HepG2 (cell line): ENCODE results near the gene KRT15. TPM values are rescaled to one million over a fixed set of nuclear protein-coding genes. Genes with fewer than 3 reads are reported as not detected.

Experiments
- ATAC-seq: fragments of 200-7000 bp; cut with Tn5 transposase; 3 replicates; pipeline ENCODE4 v1.9.1; 2020; ENCODE audit warnings: mild to moderate bottlenecking, moderate library complexity
- BruUV-seq: library from RNA; stranded (reverse); fragments of 400-500 nt; replicated peaks from 2 replicates; lab custom pipeline; 2021; lab: Mats Ljungman, UMichigan
- CTCF ChIA-PET: fragments of 300-600 bp; formaldehyde crosslinking; extraction: SDS; loops from one replicate; lab custom pipeline; 2021; ENCODE audit warnings: low total read pairs, inconsistent platforms, low intra/inter-chr PET ratio; lab: Yijun Ruan, JAX
- POLR2A ChIA-PET: fragments of 350-600 bp; sonication (Branson Sonifier 250); formaldehyde crosslinking; loops from one replicate; lab custom pipeline; 2020; ENCODE audit warnings: antibody characterized with exemption, inconsistent platforms; lab: Yijun Ruan, JAX
- DNase-seq: peaks from one replicate; pipeline ENCODE4 v3.0.0-alpha.2; 2015; ENCODE audit warnings: low spot score
- FAIRE-seq: peaks from 3 replicates; lab custom pipeline; 2011; peaks lifted over from hg19 to GRCh38; lab: Jason Lieb, UNC
- H2AFZ ChIP-seq: one replicate; pipeline ENCODE4 v1.6.1; 2011; ENCODE audit warnings: low read length, inconsistent platforms
- H3K27ac ChIP-seq: fragments of 300-600 bp; 3 replicates; pipeline ENCODE4 v1.8.0; 2011; ENCODE audit warnings: mixed run types, mild to moderate bottlenecking, mixed read lengths, low read length, inconsistent platforms; ENCODE audit not compliant: insufficient read depth; ENCODE audit errors: extremely low read length
- H3K27me3 ChIP-seq, 2 experiments: fragments of 200-600 bp in 1 of 2; 2 replicates in 1 of 2; 3 replicates in 1 of 2; pipeline versions ENCODE4 v1.6.0 to v1.8.0; 2011; ENCODE audit warnings: low read length in 2 of 2, mild to moderate bottlenecking in 2 of 2, moderate library complexity in 2 of 2, inconsistent platforms in 1 of 2; ENCODE audit not compliant: insufficient read depth in 2 of 2, control insufficient read depth in 1 of 2
- H3K36me3 ChIP-seq, 2 experiments: fragments of 200-600 bp in 1 of 2; replicated peaks in 1 of 2; 2 replicates in 1 of 2; 3 replicates in 1 of 2; pipeline versions ENCODE4 v1.5.1 to v1.8.0; 2011; ENCODE audit warnings: low read length in 2 of 2, inconsistent platforms in 1 of 2; ENCODE audit not compliant: insufficient read depth in 2 of 2, control insufficient read depth in 1 of 2
- H3K4me1 ChIP-seq: 2 replicates; pipeline ENCODE4 v1.5.1; 2012; ENCODE audit warnings: low read length, inconsistent platforms; ENCODE audit not compliant: insufficient read depth
- H3K4me2 ChIP-seq: 2 replicates; pipeline ENCODE4 v1.6.0; 2011; ENCODE audit warnings: low read depth, low read length, inconsistent platforms
- H3K4me3 ChIP-seq, 3 experiments: fragments of 200-600 bp in 1 of 3; sonication (generic), shearing (Covaris generic) in 1 of 3; replicated peaks in 1 of 3; 2 replicates each; pipeline ENCODE4 v1.5.1; 2011 to 2016; ENCODE audit warnings: low read length in 3 of 3, inconsistent platforms in 2 of 3, low read depth in 2 of 3, mild to moderate bottlenecking in 2 of 3, control low read depth in 1 of 3, mixed read lengths in 1 of 3; ENCODE audit not compliant: insufficient read depth in 1 of 3
- H3K79me2 ChIP-seq: one replicate; pipeline ENCODE4 v1.6.1; 2011; ENCODE audit warnings: low read length, inconsistent platforms; ENCODE audit not compliant: insufficient read depth
- H3K9ac ChIP-seq: 2 replicates; pipeline ENCODE4 v1.6.0; 2011; ENCODE audit warnings: mild to moderate bottlenecking, low read depth, low read length, inconsistent platforms; ENCODE audit not compliant: insufficient read depth
- H3K9me3 ChIP-seq: 2 replicates; pipeline ENCODE4 v1.5.1; 2012; ENCODE audit warnings: mild to moderate bottlenecking, low read length
- H4K20me1 ChIP-seq: 2 replicates; pipeline ENCODE4 v1.6.0; 2011; ENCODE audit warnings: inconsistent platforms, mild to moderate bottlenecking, low read length, moderate library complexity; ENCODE audit not compliant: insufficient read depth
- DR1 ChIP-seq: sonication (generic); formaldehyde crosslinking; IDR thresholded peaks from 2 replicates; pipeline ENCODE4 v1.8.0; 2021; ENCODE audit warnings: mild to moderate bottlenecking, missing genetic modification reagents, inconsistent platforms
- JARID2 ChIP-seq: sonication (generic); formaldehyde crosslinking; IDR thresholded peaks from 2 replicates; pipeline ENCODE4 v1.8.1; 2023; ENCODE audit warnings: missing genetic modification reagents, inconsistent platforms; ENCODE audit not compliant: insufficient replicate concordance
- SAP130 ChIP-seq: IDR thresholded peaks from 2 replicates; pipeline ENCODE4 v1.6.1; 2016; ENCODE audit warnings: low read depth
- ZBTB39 ChIP-seq: sonication (generic); formaldehyde crosslinking; IDR thresholded peaks from 2 replicates; pipeline ENCODE4 v1.5.0; 2020; ENCODE audit warnings: missing genetic modification reagents
- ZEB1 ChIP-seq: IDR thresholded peaks from 2 replicates; pipeline ENCODE4 v1.6.1; 2012; ENCODE audit warnings: mild to moderate bottlenecking, low read depth, inconsistent platforms; ENCODE audit not compliant: insufficient replicate concordance
- ZNF687 ChIP-seq: sonication (generic); formaldehyde crosslinking; IDR thresholded peaks from 2 replicates; pipeline ENCODE4 v1.5.1; 2020; ENCODE audit warnings: mild to moderate bottlenecking, missing genetic modification reagents, moderate library complexity
- WGBS: methylation state at CpG from one replicate; pipeline ENCODE4 v1.1.6; 2017; ENCODE audit warnings: low lambda C conversion rate; 5-methylcytosine and 5-hydroxymethylcytosine counted together
- in situ Hi-C: cut with HindIII; loops from 2 replicates; pipeline ENCODE4 v1.10.0; 2017; ENCODE audit warnings: low pct_unique_long_range_greater_than_20kb; ENCODE audit not compliant: extremely low pct_ligation_motif_present
- intact Hi-C: fragments of 100-400 bp; cut with micrococcal nuclease; formaldehyde crosslinking; loops from one replicate; pipeline ENCODE4 v1.10.0; 2022; ENCODE audit not compliant: unreplicated experiment
- polyA plus RNA-seq, 8 experiments: library from polyadenylated mRNA; depleted of rRNA in 3 of 8; stranded (reverse) in 7 of 8; unstranded in 1 of 8; fragments of >200 nt; fragmentation: Illumina TruSeq in 4 of 8; extraction: Trizol in 4 of 8; gene quantifications; 2 replicates each; pipeline versions ENCODE4 v1.2.1 to v1.2.3, GENCODE V29; 2011 to 2016; ENCODE audit warnings: low read depth in 4 of 8, missing spikeins in 1 of 8, mixed read lengths in 1 of 8; ENCODE audit not compliant: insufficient read depth in 1 of 8
- total RNA-seq, 5 experiments: library from RNA; depleted of rRNA; stranded (reverse); fragments of >200 nt; fragmentation: Illumina TruSeq; extraction: Trizol; gene quantifications; 2 replicates each; pipeline ENCODE4 v1.2.3, GENCODE V29; 2016; ENCODE audit warnings: low read depth in 1 of 5

The KRT15 gene
- total and polyA plus RNA-seq, 2 of the 13 experiments (the other 11 are each of a cell fraction or from before 2014, with no cell fraction given): 0.46 to 0.63 TPM

DNA sequence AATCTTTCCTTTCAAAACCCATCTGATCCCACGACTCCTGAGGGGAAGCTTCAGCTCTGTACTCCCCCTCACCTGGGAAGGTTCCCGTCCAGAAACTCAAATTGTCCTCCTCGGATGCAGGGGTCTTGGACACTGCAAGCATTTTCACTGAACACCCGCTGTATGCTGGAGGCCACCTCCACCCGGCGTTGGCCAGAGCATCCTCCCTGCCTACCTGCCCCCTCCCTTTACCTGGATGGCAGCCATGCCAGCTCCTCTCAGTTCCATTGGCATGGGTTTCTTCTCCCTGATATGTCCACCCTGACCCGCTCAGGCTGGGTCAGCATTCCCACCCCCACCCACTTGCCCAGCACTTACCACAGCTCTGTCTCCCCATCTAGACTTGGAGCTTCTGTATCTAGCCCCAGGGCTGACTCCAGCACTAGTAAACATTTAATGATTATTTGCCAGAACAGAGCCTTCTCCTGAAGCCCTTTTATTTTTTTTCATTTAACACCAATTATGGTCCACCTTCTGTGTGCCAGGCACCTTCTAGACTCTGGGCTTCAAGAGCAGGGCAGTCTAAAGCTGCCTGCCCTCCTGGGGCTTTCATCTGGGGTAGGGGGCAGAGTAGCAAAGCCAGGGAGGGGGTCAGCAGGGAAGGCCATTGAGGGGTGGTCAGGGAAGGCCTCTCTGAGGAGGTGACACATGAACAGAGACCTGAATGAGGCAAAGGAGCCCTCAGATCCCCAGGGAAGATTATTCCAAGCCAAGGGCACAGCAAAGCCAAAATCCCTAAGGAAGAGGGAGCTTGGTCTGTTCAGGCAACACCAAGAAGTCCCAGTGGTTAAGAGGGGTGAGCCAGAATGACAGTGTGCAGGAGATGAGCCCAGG lies 18.3 kb upstream of the KRT15 start:
- no TSS peak for BruUV-seq
- H3K79me2 ChIP-seq: no peaks in the 10 kb centered on the region
- H3K9me3 ChIP-seq: no peaks in the 10 kb centered on the region
- WGBS: 47% methylated on average over 7 of the region's 7 CpGs
- intact Hi-C loops: loop anchor here (10.0 kb wide), 1 partner anchor 122 kb away; no protein-coding TSS in a partner anchor
- H3K27me3 ChIP-seq: peaks cover 2 to 12% of the 10 kb centered on the region in 2 experiments; a peak in 2 of 5 replicates
- H3K4me3 ChIP-seq: no peak overlapping the region
- peaks cover 70% of the 10 kb centered on the region for H3K4me1 ChIP-seq
- ATAC-seq: no peak
- FAIRE-seq: no peak
- no peaks in the 10 kb centered on the region for H4K20me1 ChIP-seq
- POLR2A ChIA-PET: interaction anchor here (0.9 to 1.4 kb wide), 2 partner anchors 9 to 11 kb away, joined by 4 read pairs; partner anchors contain the start of gene KRT19
- CTCF ChIA-PET: no interaction called here
- H3K27ac ChIP-seq: no peak overlapping the region
- no peak overlapping the region for H3K9ac ChIP-seq
- no peak overlapping the region for H2AFZ ChIP-seq
- no peak for DNase-seq
- H3K4me2 ChIP-seq: no peak overlapping the region
- TF ChIP-seq JARID2: no peak
- in situ Hi-C loops: no loop called here
- no peaks in the 10 kb centered on the region for H3K36me3 ChIP-seq

DNA sequence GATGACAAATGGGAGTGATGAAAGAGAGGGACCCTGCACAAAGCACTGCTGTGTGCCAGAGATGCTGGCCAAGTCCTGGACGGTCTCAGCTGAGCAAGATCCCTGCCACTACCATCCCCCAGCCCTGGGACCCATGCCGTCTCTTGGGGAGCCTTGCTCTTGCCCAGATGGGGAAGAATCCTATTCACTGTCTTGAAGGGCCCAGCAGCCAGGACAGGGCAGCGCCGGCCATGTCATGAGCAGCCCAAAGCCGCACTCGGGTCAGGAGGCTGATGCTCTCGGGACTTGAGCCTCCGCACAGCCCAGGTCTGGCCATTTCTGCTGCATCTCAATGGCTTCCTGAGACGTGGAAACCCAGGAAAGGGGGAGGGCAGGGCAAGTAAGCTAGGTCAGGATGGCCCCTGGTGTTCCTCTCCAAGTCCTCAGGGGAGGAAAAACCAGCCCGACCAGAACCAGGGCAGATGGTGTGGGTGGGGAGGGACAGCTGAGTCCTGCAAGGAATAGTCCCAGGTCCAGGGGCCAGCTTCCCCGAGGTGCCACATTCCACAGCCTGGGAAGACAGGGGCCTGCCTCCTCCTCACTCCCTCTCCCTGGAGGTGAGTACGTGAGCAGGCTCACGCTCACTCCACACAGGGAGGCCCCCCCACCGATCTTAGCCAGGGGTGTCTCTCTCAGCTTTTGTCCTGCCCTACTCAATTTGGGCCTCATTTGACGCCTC lies 17.2 kb upstream of the KRT15 start:
- Histone ChIP-seq H3K36me3 (no peaks in the 10 kb centered on the region), H3K27ac (no peak overlapping the region), H4K20me1 (no peaks in the 10 kb centered on the region), H3K9me3 (no peaks in the 10 kb centered on the region), H3K4me3 (0 out of 6 replicates have a peak overlapping the region, but pooled peaks of 1 of the 3 experiments have one; percentile 1), H3K4me2 (peak overlapping the region; percentile 20; the same call in 1 of the 2 replicates), H3K79me2 (no peaks in the 10 kb centered on the region), H3K27me3 (peaks cover 0 to 11% of the 10 kb centered on the region in 2 experiments; a peak in 2 of 5 replicates), H3K9ac (no peak overlapping the region), H3K4me1 (peaks cover 64% of the 10 kb centered on the region), H2AFZ (no peak overlapping the region)
- FAIRE-seq (no peak), ATAC-seq (peak; percentile 13; the same call in 1 of the 3 replicates), DNase-seq (no peak)
- ChIA-PET POLR2A (no interaction called here), CTCF (interaction anchor here (1.7 kb wide), 1 partner anchor 49 kb away, joined by 3 read pairs; no protein-coding TSS in a partner anchor)
- in situ Hi-C loops: no loop called here
- 51% methylated on average over 13 of the region's 15 CpGs for whole genome bisulfite sequencing
- intact Hi-C loops: loop anchor here (10.0 kb wide), 1 partner anchor 121 kb away; no protein-coding TSS in a partner anchor
- no TSS peak for BruUV-seq
- TF ChIP-seq ZNF687 (CRISPR knock-in tag): peak; percentile 56; the same call in 1 of the 2 replicates
- no peak for TF ChIP-seq ZEB1
- no peak for TF ChIP-seq SAP130 (CRISPR knock-in tag)
- TF ChIP-seq ZBTB39: no peak
- TF ChIP-seq DR1 (CRISPR knock-in tag): no peak
